HUES64 (cell line): ENCODE results near the gene C17orf114.
A peak's percentile ranks its signal among the peaks of the same experiment; 100 is the strongest.
"Not testable (repeated sequence)": the region's sequence is repeated elsewhere in the genome, so short reads cannot be mapped to it uniquely, and the experiment has no call there.

ENCODE experiments used
- H3K27ac ChIP-seq: 2 replicates; pipeline ENCODE4 v1.7.0; 2013; ENCODE audit warnings: low read depth, low read length, inconsistent platforms
- H3K27me3 ChIP-seq: 2 replicates; pipeline ENCODE4 v1.6.1; 2013; ENCODE audit warnings: mild to moderate bottlenecking, low read length; ENCODE audit not compliant: insufficient read depth
- H3K36me3 ChIP-seq: 2 replicates; pipeline ENCODE4 v1.6.1; 2013; ENCODE audit warnings: mild to moderate bottlenecking, low read length; ENCODE audit not compliant: insufficient read depth
- H3K4me1 ChIP-seq: 2 replicates; pipeline ENCODE4 v1.6.1; 2013; ENCODE audit warnings: mild to moderate bottlenecking, low read length, moderate library complexity; ENCODE audit not compliant: insufficient read depth
- H3K4me3 ChIP-seq: 2 replicates; pipeline ENCODE4 v1.5.1; 2013; ENCODE audit warnings: mild to moderate bottlenecking, low read length, moderate library complexity
- H3K9ac ChIP-seq: 2 replicates; pipeline ENCODE4 v1.6.1; 2013; ENCODE audit warnings: mild to moderate bottlenecking, low read depth, low read length
- H3K9me3 ChIP-seq: 2 replicates; pipeline ENCODE4 v1.6.1; 2013; ENCODE audit warnings: low read depth, low read length; ENCODE audit not compliant: insufficient read depth
- WGBS: fragments of 150-250, 120-280 bp; methylation state at CpG from one replicate; pipeline ENCODE4 v1.1.7; 2013; ENCODE audit warnings: missing lambda C conversion rate; 5-methylcytosine and 5-hydroxymethylcytosine counted together

Gene C17orf114

DNA sequence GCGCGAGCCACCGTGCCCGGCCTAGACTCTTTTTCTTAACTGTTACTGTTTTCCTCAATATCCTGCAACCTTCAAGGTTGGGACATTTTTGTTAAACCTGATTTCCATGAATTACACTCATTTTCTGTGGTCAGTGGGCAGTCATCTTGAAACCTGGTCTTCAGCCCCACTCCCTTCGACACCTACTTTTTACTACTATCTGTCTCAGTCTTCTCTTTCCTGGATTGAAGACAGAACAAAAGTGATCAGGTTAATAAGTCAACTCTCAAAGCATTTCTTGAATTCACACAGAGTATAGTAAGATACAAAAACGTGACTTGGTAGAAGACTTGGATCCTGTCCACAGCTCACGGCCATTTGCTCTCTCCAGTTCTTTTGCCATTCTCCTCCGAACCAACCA lies 37.1 kb upstream of the C17orf114 start:
- Histone ChIP-seq H3K9ac (no peak overlapping the region), H3K27ac (no peak overlapping the region), H3K36me3 (peaks cover 8% of the 10 kb centered on the region; the same call in 1 of the 2 replicates), H3K27me3 (no peaks in the 10 kb centered on the region), H3K4me3 (no peak overlapping the region), H3K4me1 (peaks cover 14% of the 10 kb centered on the region), H3K9me3 (no peaks in the 10 kb centered on the region)
- 94% methylated on average over 8 of the region's 8 CpGs for WGBS

- Histone ChIP-seq H3K9ac (no peak overlapping the region), H3K4me3 (no peak overlapping the region), H3K4me1 (peaks cover 16% of the 10 kb centered on the region), H3K36me3 (peaks cover 8% of the 10 kb centered on the region; the same call in 1 of the 2 replicates), H3K27me3 (no peaks in the 10 kb centered on the region), H3K9me3 (no peaks in the 10 kb centered on the region), H3K27ac (no peak overlapping the region)
- 100% methylated on average over 3 of the region's 3 CpGs for WGBS
These were observed 36.2 kb upstream of the C17orf114 start for GRCh38 chr17:4838309-4838785.

- H3K36me3 ChIP-seq: peaks cover 8% of the 10 kb centered on the region; the same call in 1 of the 2 replicates
- H3K27ac ChIP-seq: no peak overlapping the region
- 89% methylated on average over 13 of the region's 13 CpGs for WGBS
- H3K4me1 ChIP-seq: peaks cover 16% of the 10 kb centered on the region
- H3K27me3 ChIP-seq: no peaks in the 10 kb centered on the region
- no peaks in the 10 kb centered on the region for H3K9me3 ChIP-seq
- no peak overlapping the region for H3K4me3 ChIP-seq
- H3K9ac ChIP-seq: no peak overlapping the region
These were observed 35.6 kb upstream of the C17orf114 start for GRCh38 chr17:4837471-4838308.

DNA sequence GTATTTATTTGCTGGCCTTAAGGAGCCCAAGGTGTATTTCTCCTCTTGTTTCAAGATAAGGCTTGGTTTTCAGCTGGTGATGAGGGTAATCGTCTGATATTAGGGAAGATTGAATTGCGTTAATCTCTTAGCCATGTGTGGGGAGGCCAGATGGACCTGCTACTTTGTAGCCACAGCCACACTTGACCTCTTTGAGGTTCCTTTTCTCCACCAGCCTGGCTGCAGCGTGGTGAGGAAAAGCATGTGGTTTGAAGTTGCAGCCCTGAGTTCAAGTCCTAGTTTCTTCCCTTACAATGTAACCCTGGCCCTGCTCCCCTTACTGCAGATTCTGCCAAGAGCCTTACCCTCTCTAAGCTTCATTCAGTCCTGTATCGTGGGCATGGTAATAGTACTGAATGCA lies 34.1 kb upstream of the C17orf114 start:
- no peak overlapping the region for H3K27ac ChIP-seq
- H3K4me3 ChIP-seq: no peak overlapping the region
- peaks cover 8% of the 10 kb centered on the region; the same call in 1 of the 2 replicates for H3K36me3 ChIP-seq
- H3K27me3 ChIP-seq: no peaks in the 10 kb centered on the region
- WGBS: 96% methylated on average over 4 of the region's 4 CpGs
- H3K9ac ChIP-seq: no peak overlapping the region
- H3K9me3 ChIP-seq: no peaks in the 10 kb centered on the region
- peaks cover 16% of the 10 kb centered on the region for H3K4me1 ChIP-seq

GRCh38 chr17:4834681-4835020 lies 32.5 kb upstream of the C17orf114 start:
- WGBS: 74% methylated on average over 4 of the region's 4 CpGs
- no peak overlapping the region for H3K27ac ChIP-seq
- no peaks in the 10 kb centered on the region for H3K27me3 ChIP-seq
- H3K9ac ChIP-seq: no peak overlapping the region
- peaks cover 8% of the 10 kb centered on the region; the same call in 1 of the 2 replicates for H3K36me3 ChIP-seq
- no peaks in the 10 kb centered on the region for H3K9me3 ChIP-seq
- peak overlapping the region; percentile 78 for H3K4me3 ChIP-seq
- H3K4me1 ChIP-seq: peaks cover 16% of the 10 kb centered on the region

DNA sequence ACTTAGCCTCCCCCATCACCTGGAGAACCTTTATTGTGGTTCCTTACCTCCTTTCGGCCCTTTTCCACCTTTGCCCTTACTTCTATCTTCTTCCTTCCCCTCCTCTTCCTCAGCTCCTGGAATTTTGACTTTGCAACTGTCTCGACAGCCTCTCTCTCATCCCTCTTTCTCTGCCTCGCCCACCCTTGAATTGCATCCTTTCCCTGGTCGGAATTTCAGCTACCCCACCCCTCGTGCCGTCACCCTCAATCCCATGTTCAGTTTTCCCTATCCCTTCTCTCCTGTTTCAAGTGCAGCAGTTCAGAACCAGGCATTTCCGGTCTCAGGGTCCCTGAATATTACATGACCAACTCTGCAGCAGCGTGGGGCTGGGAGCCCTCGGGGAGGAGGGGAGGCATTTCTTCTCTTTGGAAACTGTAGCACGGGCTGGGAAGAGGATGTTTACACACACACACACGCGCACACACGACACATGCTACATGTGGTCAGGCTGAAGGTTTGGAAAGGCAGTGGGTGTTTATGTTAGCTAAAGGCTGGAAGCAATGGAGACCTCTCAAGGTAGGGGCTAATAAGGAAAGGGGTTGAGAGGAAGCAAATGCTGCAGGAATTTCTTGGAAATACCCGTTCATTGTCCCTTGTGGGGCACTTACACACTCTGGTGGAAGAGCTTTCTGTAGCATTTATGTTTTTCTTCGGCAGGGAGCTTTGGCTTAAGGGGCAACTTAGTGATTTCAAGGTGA lies 32.0 kb upstream of the C17orf114 start:
- Histone ChIP-seq H3K9me3 (no peaks in the 10 kb centered on the region), H3K36me3 (peaks cover 8% of the 10 kb centered on the region; the same call in 1 of the 2 replicates), H3K9ac (peak overlapping the region; percentile 71), H3K27ac (peak overlapping the region; percentile 47; the same call in 1 of the 2 replicates), H3K4me3 (peak overlapping the region; percentile 78), H3K4me1 (peaks cover 16% of the 10 kb centered on the region), H3K27me3 (no peaks in the 10 kb centered on the region)
- WGBS: 21% methylated on average over 13 of the region's 15 CpGs

GRCh38 chr17:4833178-4833940 lies 31.2 kb upstream of the C17orf114 start, which contains the start of gene MINK1:
Gene MINK1, plus strand, starts transcription at chr17:4833340. Its CDS starts 244 bp downstream, at chr17:4833584.
- Histone ChIP-seq H3K36me3 (peaks cover 8% of the 10 kb centered on the region; the same call in 1 of the 2 replicates), H3K9me3 (no peaks in the 10 kb centered on the region), H3K4me1 (peaks cover 16% of the 10 kb centered on the region), H3K4me3 (peak within 1 kb of the TSS; percentile 78), H3K9ac (peak within 1 kb of the TSS; percentile 71), H3K27me3 (no peaks in the 10 kb centered on the region), H3K27ac (peak within 1 kb of the TSS; percentile 65; the same call in 1 of the 2 replicates)
- WGBS: under 1% methylated on average over 91 of the region's 91 CpGs

DNA sequence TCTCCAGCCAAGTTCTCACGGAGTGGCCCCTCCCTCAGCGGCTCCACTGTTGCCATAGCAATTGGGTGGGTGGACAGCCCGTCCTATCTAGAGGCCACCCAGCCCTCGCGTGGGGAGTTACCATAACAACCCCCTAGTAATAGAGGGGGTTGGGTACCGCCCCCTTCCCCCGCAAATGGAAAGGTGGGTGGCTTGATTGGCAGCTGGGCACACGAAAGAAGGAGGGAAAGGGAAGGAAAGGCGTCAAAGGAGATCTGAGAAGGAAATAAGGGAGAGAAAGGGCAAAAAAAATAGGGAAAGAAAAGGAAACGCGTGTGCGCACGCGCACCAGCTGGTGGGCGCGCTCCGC lies 30.7 kb upstream of the C17orf114 start:
- H3K9ac ChIP-seq: peak overlapping the region; percentile 71
- peaks cover 12% of the 10 kb centered on the region for H3K4me1 ChIP-seq
- not testable (repeated sequence) for H3K9me3 ChIP-seq, H3K36me3 ChIP-seq, H3K27me3 ChIP-seq
- peak overlapping the region; percentile 78 for H3K4me3 ChIP-seq
- WGBS: under 1% methylated on average over 11 of the region's 17 CpGs
- H3K27ac ChIP-seq: peak overlapping the region; percentile 65; the same call in 1 of the 2 replicates

DNA sequence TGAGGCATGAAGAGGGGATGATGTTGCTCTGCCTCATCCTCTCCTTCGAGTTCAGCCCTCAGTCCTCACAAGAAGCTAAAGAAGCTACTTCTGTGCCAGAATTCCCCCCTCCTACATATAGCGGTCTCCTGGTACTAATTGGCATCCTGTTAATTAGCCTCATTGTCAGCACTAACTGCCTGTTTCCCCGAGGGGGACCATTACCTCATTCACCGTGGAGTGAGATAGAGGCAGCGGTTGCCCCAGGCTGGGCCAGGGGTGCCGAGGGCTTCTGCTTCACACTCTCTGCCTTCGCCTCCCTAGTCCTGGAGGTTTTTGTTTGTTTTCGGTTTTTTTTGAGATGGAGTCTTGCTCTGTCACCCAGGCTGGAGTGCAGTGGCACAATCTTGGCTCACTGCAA lies 25.3 kb upstream of the C17orf114 start:
- Histone ChIP-seq H3K4me1 (no peaks in the 10 kb centered on the region), H3K9me3 (no peaks in the 10 kb centered on the region), H3K9ac (no peak overlapping the region), H3K36me3 (peaks cover 9% of the 10 kb centered on the region), H3K27ac (no peak overlapping the region), H3K27me3 (no peaks in the 10 kb centered on the region), H3K4me3 (no peak overlapping the region)
- 78% methylated on average over 8 of the region's 8 CpGs for WGBS

DNA sequence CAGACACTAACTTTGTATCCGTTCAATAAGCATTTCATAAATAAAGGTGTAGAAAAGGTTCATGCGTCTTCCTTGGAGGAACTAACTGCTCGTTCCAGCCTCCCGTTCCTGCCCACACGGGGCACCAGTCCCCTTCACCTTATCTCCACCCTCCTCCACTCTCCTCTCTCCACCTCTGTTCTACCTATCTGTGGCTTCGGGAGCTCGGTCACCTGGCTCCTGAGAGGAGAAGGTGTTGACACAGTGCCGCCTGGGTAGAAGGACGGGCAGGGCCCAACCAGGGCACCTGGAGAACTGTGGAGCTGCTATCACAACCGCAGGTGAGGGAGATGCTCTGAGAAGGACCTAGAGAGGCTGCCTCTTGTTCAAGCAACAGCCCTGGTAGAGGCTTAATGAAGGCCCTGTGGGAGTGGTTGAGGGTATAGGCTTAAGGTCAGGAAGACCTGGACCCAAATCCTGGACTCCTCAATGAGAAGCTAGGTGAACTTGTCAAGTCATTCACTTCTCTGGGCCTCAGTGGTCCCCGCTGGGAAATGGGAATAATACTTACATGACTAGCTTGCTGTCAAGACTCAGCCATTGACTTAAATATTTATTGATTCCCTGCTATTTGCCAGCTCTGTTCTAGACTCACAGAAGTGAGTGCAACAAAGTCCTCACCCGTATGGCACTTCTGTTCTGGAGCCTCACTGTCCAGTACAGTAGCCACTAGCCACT lies 21.4 kb upstream of the C17orf114 start:
- Histone ChIP-seq H3K27ac (no peak overlapping the region), H3K9me3 (no peaks in the 10 kb centered on the region), H3K27me3 (no peaks in the 10 kb centered on the region), H3K36me3 (peaks cover 25% of the 10 kb centered on the region), H3K4me3 (no peak overlapping the region), H3K9ac (no peak overlapping the region), H3K4me1 (no peaks in the 10 kb centered on the region)
- WGBS: 92% methylated on average over 11 of the region's 12 CpGs
